HG02610 (cell line): ENCODE results near the gene TTLL5.

Source experiments
- ATAC-seq: cut with Tn5 transposase; IDR thresholded peaks from one replicate; pipeline ENCODE4 v1.9.1; 2021; ENCODE audit warnings: mild to moderate bottlenecking, moderate library complexity; ENCODE audit not compliant: unreplicated experiment

TTLL5 gene

DNA sequence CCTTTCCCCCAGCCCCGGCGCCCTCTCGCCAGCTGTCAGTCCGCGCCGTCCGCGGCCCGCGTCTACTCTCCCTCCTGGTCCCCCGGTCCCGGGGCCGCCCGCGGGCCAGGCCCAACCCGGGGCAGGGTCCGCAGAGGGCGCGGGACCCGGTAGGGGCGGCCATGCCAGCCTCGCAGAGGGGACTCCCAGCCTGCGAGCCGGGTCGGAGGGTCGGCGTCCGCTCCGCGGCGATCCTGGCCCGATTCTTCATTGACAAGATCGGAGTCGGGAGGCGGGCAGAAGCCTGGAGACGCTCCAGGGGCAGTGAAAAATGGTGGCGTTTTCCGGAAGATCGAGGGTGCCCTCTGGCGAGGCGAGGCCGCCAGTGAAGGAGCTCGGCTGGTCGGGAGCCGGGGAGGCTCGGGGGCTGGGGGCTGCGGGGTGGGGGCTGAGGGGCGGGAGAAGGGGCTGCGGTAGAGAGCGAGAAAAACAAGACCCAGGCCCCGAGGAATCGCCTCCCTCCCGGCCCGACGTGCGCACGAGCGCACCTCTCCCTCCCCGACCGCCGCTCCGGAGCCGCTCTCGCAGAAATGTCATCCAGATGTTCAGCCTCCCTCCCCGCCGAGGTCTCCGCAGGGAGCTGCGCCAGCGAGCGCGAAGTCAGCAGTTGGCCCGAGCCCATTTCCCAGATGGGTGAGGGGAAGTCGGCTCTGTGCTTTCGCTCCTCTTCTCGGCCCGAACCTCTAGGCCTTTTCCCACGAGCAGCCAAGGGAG lies 321.4 kb downstream of the TTLL5 start:
- ATAC-seq = peak; percentile 43

DNA sequence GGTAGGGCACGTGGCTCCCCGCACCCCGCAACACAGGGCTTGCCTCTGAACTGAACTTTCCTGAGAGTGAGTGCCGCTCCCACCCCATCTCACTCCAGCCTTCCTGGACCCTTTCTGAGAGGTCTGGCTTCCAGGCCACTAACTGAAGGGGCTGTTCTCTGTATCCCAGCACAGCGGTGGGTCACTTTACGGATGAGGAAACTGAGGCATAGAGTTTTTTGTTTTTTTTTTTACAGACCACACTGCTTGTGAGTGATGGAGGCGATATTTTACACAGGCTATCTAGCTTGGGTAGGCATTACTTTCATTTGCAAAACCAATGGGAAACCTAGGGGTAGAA lies 321.9 kb downstream of the TTLL5 start:
- ATAC-seq = no peak

DNA sequence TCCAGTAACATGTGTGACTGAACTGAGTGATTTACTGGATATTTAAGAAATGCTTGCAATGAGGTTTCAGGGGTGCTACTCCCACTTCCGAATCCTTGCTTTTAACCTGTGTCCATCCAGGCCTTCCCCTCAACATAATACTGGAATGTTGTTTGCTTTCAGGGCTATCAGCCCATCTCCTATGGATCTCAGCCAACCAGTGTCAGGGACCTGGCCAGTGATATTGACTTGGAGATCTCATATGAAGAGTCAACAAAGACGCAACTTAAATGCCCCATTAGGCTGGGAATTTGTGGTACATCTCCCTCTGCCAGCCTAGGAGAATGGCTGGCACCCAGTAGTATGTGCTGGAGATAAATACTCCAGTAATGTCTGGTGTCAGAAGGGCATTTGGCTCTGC lies 323.6 kb downstream of the TTLL5 start:
- ATAC-seq = no peak

DNA sequence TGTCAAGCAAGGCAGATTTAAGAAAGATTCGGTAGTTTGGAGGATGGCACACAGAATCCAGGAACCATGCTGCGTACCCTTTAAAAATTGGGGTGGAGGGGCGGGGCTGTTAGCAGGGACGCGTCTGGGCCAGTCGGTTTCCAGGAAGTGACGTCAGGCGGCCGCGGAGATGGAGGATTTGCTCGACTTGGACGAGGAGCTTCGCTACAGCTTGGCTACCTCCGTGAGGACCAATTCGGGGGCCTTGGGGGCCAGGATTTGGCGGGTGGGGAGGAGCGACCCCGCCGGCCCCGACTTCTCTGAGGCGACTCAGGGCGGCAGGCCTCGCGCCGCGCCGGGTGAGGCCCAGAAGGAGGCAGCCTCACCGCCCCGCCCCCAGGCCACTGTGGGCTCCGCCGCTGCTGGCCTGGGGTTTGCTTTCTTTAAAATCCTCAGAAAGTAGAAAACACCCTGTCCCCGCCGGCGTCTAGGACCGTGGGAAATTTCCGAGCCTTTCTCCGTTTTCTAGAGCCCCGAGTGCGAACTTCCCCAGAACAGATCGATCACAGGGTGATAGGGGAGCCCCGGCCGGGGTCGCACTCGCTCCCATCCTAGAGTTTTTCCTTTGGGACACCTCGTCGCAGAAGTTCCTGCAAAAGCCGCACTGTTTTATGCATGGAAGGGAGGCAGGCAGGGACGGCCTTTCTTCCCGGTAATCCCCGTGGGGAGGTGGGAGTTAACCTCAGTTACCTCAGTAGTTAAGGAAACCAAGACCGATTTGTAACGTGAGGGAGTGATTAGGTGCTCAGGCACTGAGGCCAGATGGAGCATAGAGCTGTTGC lies 324.8 kb downstream of the TTLL5 start, which contains the start of gene IFT43:
Gene IFT43, plus strand, starts transcription at position 146 of the 821 bp plus-strand sequence. Its CDS starts 24 bp downstream, at position 170.
- ATAC-seq = peak; percentile 64

DNA sequence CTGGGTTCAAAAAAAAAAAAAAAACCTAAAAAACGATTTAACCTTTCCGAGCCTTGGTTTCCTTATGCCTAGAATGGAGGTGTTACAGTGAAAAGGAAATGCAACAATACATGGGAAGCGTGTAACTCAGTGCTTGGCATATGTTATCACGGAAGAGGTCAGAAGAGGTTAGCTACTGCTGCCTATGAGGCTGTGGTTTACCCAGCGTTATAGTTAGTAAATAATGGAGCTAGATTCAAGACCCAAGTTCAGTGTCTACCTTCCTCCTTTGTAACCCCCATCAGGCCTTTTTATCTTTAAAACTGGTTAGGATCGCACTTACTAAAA lies 325.4 kb downstream of the TTLL5 start:
- ATAC-seq = no peak

DNA sequence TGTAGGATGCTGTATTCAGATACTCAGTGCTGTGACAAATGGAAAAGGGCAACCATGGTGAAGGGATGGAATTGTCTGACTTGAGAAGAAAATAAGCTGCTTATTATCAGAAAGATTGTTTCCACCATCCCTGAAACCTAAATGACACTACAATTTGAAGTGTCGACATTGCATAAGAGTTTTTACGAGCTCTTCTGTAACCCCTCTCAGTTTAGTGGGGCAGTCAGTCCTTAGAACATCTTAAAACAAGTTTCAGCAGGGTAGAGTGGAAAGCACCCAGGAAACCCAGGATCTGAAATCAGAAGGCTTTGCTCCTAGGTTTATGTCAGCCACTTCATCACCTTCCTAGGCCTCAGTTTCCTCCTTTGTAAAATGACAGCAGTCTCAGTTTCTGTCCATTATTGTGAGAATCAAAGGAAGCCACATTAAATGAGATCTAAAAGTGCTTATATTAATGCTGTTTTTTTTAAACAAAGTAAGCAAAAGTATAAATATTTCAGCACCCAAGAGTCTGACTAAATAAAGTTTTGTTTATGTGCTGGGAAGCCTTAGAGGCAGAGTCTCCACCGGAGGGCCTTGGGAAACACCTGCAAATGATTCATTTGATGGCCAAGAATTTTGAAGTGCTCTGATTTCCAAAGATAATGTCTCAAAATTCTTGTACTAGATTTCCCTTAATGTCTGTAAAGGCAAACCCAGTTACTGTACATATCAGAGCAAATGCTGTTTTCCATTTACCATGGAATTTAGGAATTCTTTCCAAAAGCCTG lies 326.3 kb downstream of the TTLL5 start:
- ATAC-seq = no peak

DNA sequence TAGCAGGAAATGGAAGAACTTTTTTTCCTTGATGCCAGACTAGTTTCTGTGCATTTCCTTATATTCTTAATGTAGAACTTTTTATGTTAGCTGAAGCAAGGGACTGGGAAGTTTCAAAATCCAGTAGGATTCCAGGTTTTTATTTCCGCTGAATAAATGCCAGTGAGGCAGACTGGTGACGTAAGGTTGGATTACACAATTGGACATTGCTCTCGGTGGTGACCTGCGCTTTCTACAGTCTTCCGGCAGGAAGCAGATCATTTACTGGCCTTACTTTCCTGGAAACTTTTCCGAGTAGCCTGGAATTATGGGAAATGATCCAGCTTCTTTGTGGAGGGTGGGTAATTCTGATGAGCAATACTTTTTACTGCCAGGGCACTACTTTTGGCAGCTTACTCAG lies 328.1 kb downstream of the TTLL5 start:
- no peak for ATAC-seq

DNA sequence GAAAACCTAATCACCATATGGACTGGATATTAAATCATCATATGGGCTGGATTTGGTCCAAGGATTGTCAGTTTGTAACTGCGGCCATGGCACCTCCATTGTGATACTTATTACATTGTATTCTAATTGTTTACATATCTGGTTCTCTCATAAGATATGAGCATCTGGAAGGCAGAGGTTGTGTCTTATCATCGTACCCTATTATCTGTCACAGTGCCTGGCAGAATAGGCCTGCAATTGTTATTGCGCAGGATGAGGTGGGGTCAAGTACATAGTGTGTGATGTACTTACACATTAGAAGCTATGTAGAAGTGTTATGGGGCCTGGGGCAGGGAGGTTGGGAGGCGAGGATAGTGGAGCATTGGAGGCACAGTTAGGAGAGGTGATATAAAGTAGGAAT lies 329.3 kb downstream of the TTLL5 start:
- ATAC-seq = no peak

DNA sequence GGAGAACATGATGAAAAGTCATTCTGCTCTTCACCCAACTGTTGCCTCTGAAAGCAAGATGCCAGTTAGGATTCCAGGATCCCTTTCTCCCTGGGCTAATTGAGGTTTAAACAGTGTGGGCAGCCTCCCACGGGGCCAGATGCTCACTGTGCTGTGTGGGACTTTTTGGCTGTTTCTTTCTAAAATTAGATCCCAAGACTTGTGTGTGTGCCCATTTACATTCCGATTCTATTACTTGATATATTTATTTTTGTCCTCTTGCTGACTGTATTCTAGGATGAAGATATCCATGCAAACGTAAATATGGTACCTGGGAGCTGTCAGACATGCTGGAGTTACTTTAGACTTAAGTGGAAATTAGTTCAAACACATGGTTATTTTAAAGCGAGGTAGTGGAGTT lies 330.7 kb downstream of the TTLL5 start:
- no peak for ATAC-seq

DNA sequence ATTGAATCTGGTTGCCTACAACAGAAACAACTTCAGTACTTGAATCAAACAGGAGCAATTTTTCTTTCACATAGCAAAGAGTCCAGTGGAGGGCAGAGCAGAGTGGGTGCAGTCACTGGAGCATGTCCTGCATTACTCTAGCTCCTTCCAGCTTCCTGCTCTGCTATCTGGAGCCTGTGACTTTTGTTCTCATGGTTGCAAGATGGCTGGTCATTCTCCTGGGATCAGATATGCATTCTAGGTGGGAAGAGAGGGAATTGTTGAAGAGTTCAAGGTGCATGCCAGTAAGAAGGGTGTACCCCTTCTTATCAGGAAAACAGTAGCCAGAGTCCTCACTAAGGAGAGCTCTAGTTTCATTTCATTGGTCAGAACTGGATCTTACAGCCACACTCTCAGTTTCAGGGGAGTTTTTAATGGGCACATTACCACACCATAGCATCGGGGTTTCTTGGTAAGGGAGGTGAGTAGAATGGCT lies 332.6 kb downstream of the TTLL5 start:
- ATAC-seq = peak; percentile 85

DNA sequence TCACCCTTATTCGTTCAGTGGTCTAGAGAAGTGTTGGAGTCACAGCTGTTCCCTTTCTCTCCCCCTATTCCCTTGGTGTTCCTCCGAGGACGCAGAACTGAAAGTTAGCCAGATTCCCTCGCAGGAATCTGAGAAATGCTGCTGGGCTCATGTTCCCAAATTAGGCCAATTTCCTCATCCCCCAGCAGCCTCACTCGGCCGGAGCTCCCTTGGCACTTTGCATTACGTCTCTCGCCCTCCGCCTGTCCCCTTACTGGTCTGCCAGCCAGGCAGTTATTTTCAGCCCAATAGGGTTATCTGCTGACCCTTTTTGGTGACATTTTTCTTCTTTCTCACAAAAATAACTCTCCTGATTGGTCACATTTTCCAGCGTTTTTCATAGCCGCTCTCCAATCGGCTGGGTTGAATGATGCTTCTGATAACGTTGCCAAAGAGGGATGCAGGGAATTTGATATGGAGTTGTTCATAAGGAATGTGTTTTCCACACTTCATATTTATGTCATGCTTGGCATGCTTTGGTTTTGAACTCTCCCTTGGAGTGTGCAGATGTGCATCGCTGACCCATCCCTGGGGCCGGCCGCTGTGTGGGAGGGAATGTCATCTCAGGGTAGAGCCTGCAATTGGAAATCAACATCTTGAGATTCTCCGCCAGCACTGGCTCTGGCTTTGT lies 334.5 kb downstream of the TTLL5 start:
- no peak for ATAC-seq

DNA sequence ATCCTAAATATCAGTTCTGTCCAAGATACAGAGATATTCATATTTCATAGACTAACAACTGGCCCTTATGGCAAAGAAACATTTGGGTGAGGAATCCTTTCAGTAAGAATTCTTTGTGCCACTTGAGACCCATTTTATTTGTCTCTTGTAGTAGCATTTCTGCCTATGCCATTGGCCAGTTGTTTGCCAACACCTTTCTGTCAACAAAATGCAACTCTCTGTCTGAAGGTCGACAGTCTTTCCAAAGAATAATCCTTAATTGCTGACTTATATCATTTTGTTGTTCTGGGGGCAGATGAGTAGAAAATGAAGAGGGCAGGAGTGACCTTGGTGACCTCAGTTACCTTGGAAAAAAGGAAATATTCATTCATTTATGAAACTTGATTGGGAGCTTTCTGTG lies 335.4 kb downstream of the TTLL5 start:
- no peak for ATAC-seq

DNA sequence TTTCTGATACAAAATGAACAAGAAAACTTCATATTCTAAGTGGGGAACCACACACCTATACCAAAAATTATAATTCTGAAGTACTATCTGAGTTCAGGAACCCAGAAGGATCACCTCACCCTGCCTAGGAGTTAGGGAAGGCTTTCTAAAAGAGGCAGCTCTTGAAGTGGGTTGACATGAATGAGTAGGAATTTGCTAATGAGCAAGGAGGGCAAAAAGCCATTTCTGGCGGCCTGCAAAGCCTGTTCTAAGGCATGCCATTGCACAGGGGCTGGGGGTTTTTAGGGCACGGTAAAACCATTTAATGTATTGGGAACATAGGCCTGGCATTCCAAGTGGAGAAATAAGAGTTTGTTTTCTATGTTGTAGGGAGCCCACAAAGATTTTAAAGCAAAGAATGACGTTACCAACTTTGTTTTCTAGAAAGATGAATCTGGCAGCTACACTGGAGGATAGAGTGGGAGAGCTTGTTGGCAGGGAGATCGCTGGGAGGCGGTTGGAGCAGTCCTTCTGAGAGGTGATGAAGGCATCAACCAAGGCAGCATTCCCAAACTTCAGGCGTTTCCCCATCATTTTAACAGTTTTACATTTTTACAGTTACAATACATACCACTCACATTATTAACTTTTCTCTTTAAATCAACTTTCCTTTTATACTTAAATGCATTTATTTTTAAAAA lies 338.6 kb downstream of the TTLL5 start:
- no peak for ATAC-seq

DNA sequence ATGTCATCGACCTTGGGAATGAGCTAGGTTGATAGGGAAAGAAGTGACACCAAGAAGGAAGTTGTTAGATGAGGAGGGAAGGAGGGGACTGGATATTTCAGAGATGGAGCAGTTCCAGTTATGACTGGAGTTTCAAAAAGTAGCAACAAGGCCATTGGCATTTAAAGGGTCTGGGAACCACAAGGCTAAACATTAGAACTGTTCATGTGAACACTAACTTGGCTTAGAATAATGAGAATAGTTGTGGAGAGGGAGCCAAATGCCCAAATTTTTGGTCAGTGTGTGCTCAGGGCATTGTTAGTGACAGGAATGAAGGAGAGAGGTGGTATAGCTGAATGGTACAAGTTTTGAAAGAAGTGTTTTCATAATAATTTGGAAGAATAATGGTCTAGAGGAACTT lies 341.3 kb downstream of the TTLL5 start:
- no peak for ATAC-seq
